Rectal smooth muscle tissue (tissue), 1 donor: Measurements from ENCODE around the gene GSG1L.

ENCODE experiments used
- H3K27ac ChIP-seq: one replicate; pipeline ENCODE4 v1.7.0; 2013; ENCODE audit warnings: low read depth, low read length, inconsistent platforms
- H3K27me3 ChIP-seq: one replicate; pipeline ENCODE4 v1.7.0; 2013; ENCODE audit warnings: low read length; ENCODE audit not compliant: control insufficient read depth, insufficient read depth
- H3K36me3 ChIP-seq: one replicate; pipeline ENCODE4 v1.7.0; 2013; ENCODE audit warnings: low read length; ENCODE audit not compliant: control insufficient read depth, insufficient read depth
- H3K4me1 ChIP-seq: one replicate; pipeline ENCODE4 v1.7.0; 2013; ENCODE audit warnings: low read length; ENCODE audit not compliant: control insufficient read depth, insufficient read depth
- H3K4me3 ChIP-seq: one replicate; pipeline ENCODE4 v1.7.0; 2013; ENCODE audit warnings: low read length
- H3K9ac ChIP-seq: one replicate; pipeline ENCODE4 v1.7.0; 2013; ENCODE audit warnings: low read length

Gene GSG1L

DNA sequence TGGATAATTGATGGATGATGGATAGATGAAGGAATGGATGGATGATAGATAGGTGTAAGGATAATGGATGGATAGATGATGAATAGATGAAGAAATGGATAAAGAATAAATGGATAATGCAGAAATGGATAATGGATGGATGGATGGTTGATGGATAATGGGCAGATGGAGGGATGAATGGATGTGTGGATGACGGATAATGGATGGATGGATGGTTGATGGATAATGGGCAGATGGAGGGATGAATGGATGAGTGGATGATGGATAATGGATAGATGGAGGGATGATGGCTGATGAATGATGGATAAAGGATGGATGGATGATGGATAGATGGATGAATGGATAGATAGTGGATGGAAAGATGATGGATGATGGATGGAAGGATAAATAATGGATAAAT, 274.4 kb downstream of the GSG1L start:
- no peak overlapping the region for H3K4me3 ChIP-seq
- no peak overlapping the region for H3K9ac ChIP-seq
- H3K27ac ChIP-seq, result no peak overlapping the region
- H3K36me3 ChIP-seq, result no peaks in the 10 kb centered on the region
- H3K27me3 ChIP-seq, result no peaks in the 10 kb centered on the region
- H3K4me1 ChIP-seq, result no peaks in the 10 kb centered on the region

DNA sequence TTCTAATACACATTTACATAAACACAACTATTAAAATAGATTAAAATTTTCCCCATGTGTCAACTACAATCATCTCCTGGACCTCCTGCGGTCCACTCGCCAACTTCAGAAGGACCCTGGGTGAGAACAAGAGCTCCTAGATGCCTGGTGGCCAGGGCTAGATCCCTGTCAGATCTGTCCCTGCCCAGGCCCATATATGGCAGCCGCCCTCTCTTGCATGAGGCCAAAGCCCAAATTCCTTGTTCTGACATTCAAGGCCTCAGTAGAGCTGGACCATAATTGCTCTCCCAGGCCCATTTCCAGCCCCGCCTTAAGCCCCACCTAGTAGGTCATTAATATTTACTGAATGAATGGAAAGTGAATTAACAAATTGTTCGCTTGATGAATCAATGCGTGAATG, 275.8 kb downstream of the GSG1L start:
- Histone ChIP-seq H3K27ac (no peak overlapping the region), H3K4me3 (no peak overlapping the region), H3K27me3 (no peaks in the 10 kb centered on the region), H3K36me3 (no peaks in the 10 kb centered on the region), H3K9ac (no peak overlapping the region), H3K4me1 (no peaks in the 10 kb centered on the region)

DNA sequence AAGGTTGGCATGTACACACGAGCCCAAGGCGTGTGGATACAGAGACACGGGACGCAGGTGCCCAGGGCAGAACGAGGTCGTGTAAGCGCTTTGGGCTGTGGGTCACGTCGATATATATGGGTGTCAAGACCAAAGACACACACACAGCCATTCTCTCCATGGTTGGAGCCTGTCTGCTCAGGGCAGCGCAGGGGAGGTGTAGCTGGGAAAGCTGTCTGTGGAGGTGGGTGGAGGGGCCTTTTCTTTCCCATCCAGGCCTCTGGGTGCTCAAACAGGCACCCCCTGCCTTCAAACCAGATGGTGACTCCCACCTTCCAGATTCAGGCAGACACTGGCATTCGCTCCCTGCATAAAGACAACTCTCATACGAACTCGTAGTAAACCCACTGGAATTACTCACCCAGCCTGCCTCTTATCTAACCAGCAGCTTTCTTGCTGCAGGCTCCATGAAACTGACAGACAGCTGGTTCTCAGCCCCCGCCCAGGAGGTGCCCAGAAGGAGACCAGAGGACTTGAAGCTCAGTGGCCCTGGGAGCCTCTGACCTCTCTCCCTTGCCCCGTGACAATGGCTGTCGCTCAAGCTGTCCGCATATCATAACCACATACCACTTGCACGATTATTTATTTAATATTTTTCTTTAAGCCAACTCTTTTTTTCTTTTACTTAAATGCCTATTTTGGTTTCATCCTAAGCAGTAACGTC, 276.4 kb downstream of the GSG1L start:
- Histone ChIP-seq H3K9ac (no peak overlapping the region), H3K36me3 (no peaks in the 10 kb centered on the region), H3K4me3 (no peak overlapping the region), H3K27me3 (no peaks in the 10 kb centered on the region), H3K27ac (no peak overlapping the region), H3K4me1 (no peaks in the 10 kb centered on the region)

GRCh38 chr16:27786221-27786922, 277.1 kb downstream of the GSG1L start:
- no peak overlapping the region for H3K9ac ChIP-seq
- no peak overlapping the region for H3K27ac ChIP-seq
- no peaks in the 10 kb centered on the region for H3K4me1 ChIP-seq
- H3K27me3 ChIP-seq, result no peaks in the 10 kb centered on the region
- H3K4me3 ChIP-seq, result no peak overlapping the region
- no peaks in the 10 kb centered on the region for H3K36me3 ChIP-seq

- H3K4me3 ChIP-seq, result no peak overlapping the region
- no peaks in the 10 kb centered on the region for H3K4me1 ChIP-seq
- no peak overlapping the region for H3K9ac ChIP-seq
- no peaks in the 10 kb centered on the region for H3K27me3 ChIP-seq
- H3K27ac ChIP-seq, result no peak overlapping the region
- no peaks in the 10 kb centered on the region for H3K36me3 ChIP-seq
Measured at GRCh38 chr16:27785307-27785678, 278.2 kb downstream of the GSG1L start.

DNA sequence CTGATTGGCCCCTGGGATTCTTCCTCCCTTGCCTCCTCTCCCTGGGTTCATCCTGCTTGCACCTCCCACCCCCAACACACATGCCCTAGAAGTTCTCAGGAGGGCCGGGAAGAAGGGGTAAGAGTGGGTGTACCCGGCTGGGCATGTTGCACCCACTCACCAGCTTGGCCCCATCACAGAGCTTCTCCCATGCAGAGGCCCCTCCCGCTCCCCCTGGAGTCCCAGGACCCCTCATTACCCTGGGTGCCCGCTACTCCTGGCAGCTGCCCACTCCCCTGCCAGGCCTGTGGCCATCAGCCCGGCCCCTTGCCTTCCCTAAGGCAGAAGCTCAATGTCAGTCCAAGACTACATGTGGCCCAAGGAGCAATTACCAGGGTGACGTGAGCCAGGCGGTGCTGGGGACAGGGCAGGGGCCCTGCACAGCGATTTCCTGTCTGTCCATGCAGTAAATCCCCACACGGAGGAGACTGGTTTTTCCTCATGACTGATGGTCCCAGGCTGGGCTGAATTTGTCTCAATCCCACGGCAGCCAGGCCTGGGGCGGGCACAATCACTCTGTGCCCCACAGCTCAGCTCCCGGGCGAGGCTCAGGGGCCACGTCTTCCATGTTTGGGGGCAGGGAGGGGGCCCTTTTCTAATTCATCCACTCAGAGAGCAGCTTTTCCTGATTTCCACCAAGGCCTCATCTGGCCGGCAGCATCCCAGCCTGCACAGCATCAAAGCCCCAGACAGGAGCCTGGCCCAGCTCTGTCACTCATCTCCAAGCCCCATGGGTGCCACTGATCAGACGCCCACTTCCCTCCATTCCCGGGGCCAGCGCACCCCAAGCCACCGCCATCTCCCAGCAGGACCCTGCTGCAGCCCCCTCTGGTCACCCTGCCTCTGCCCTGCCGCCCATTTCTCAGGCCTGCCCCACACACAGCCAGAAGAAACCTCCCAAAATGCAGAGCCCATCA, 278.9 kb downstream of the GSG1L start:
- no peaks in the 10 kb centered on the region for H3K27me3 ChIP-seq
- H3K36me3 ChIP-seq, result no peaks in the 10 kb centered on the region
- no peak overlapping the region for H3K27ac ChIP-seq
- H3K9ac ChIP-seq, result no peak overlapping the region
- H3K4me1 ChIP-seq, result no peaks in the 10 kb centered on the region
- no peak overlapping the region for H3K4me3 ChIP-seq

DNA sequence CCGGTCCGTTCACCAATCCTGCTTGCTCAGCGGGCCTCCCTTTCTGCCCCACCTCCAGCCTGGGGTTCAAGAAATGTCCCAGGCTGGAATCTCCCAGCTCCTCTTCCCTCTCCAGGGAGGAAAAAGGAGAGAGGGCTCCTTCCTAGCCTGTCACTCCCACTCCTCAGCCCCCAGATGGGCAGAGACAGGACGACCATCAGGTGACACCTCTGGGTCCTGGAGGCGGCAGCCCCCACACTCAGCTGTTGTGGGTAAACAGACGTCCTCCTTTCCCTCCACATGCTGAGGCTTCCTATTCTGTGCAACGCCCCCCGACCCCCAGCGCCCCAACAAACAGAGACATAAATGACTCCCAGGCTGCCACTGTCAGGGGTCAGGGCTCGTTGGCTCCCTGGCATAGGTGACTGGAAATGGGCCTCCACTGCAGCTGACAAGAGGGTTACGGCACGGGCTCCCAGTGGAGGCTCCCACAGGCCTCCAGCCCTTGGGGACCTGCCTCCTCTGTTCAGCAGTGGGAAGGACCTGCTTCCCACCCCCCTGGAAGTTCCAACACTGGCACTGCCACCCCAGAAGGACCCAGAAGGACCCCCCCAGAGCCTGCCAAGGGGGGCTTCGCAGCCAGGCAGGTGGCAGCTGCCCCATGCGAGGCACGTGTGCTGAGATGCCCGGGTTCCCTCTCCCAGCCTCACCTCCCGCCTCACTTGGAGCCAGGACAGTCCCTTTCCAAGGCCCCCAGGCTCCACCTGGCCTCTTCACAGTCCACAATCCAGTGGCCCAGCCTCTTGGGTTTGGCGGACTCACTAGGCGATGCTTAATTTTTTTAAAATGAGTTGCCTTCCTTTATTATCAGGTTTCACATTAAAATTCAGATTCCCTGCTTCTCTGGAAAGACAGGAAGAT, 281.3 kb downstream of the GSG1L start:
- no peak overlapping the region for H3K9ac ChIP-seq
- H3K36me3 ChIP-seq, result no peaks in the 10 kb centered on the region
- no peak overlapping the region for H3K27ac ChIP-seq
- no peak overlapping the region for H3K4me3 ChIP-seq
- no peaks in the 10 kb centered on the region for H3K27me3 ChIP-seq
- no peaks in the 10 kb centered on the region for H3K4me1 ChIP-seq

GRCh38 chr16:27781195-27781524, 282.4 kb downstream of the GSG1L start:
- Histone ChIP-seq H3K27me3 (no peaks in the 10 kb centered on the region), H3K4me3 (no peak overlapping the region), H3K36me3 (no peaks in the 10 kb centered on the region), H3K27ac (no peak overlapping the region), H3K9ac (no peak overlapping the region), H3K4me1 (no peaks in the 10 kb centered on the region)

DNA sequence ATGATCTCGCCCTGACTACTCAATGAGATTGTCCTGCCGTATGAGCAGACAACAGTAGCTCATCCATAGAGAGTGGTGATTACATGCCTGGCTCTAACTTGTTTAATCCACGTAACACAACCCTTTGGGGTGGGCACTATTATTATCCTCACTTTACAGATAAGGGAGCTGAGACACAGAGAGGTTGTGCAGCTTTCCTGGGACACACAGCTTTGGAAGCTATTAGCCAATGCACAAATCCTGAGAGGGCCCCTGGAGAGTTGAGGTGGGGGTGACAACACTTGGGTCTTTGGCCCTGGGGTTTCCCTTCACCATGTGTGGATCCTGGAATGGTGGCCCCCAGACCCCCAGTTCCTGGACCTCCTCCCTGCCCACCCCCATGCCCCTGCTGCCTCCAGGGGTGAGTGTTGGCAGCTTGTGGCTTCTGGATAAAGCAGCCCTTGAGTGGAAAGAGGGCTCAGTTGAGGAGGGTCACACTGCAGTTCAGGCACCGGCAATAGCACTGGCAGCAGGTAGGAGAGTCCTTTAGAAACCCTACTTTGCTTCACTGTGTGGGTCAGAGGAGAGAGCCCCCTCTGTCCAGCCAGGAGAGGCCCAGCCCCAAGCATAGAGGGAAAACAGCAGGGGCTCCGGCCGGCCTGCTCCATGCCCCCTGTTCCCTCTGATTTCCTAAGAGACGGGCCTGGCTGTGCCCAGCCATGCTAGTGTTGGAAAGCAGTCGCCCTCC, 282.9 kb downstream of the GSG1L start:
- no peak overlapping the region for H3K4me3 ChIP-seq
- no peaks in the 10 kb centered on the region for H3K36me3 ChIP-seq
- no peak overlapping the region for H3K27ac ChIP-seq
- no peaks in the 10 kb centered on the region for H3K27me3 ChIP-seq
- no peaks in the 10 kb centered on the region for H3K4me1 ChIP-seq
- H3K9ac ChIP-seq, result no peak overlapping the region

DNA sequence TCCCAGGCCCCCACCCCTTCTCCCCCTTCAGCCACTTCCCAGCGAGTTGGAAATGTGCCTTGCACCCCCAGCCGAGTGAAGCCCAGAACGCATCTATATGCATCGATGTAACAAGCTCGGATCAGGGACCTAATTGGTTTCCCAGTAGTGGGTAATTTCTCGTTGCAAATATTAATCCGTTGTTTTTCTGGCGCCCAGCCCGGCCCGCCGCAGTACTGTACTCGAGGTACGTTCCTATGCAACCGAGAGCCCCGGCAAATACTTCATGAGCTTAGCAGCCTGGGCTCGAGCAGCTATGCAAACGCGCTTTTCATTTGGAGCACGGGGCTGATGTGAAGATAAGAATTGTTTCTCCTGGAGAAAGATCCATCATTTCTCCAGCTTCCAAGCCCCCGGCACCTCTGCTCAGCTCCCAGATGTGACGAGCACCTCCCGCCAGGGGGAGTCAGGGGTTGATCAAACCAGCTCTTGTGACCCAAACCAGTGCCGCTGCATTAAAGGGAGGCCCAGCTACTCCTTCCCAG, 283.8 kb downstream of the GSG1L start:
- no peak overlapping the region for H3K27ac ChIP-seq
- no peaks in the 10 kb centered on the region for H3K4me1 ChIP-seq
- no peaks in the 10 kb centered on the region for H3K27me3 ChIP-seq
- H3K9ac ChIP-seq, result no peak overlapping the region
- H3K36me3 ChIP-seq, result no peaks in the 10 kb centered on the region
- H3K4me3 ChIP-seq, result no peak overlapping the region

DNA sequence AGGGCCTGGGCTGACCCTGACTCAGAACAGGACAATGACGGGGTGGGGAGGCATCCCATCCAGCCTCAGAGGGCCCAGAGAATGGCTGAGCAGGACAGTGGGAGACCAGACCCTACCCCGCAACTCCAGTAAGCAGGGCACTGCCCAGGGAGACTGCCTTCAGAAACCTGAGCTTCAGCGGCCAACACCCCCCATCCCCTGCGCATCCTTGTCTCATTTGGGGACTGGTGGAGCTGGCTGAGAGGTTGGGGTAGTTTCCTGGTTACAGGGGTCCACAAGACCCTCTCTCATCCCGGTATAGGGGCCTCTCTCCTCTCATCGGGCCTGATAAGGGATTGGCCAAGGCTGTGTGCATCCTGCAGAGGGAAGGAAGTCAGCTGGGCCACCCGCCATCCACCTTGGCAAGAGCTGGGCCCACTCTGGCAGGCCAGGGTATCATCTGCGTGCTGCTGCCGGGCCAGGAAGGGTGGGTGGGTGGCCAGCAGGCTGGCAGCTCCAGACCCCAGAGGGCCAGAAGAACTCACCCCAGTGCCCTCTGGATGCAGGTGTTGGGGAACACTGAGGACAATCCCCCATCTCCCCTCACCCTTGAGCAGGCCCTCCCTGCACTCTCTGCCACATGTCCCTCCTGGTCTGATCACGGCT, 284.5 kb downstream of the GSG1L start:
- Histone ChIP-seq H3K27ac (no peak overlapping the region), H3K4me3 (no peak overlapping the region), H3K9ac (no peak overlapping the region), H3K4me1 (no peaks in the 10 kb centered on the region), H3K27me3 (no peaks in the 10 kb centered on the region), H3K36me3 (peaks cover 2% of the 10 kb centered on the region)
